ENCODE data around the gene ACTN4. TPM values are rescaled to one million over a fixed set of nuclear protein-coding genes. Genes with fewer than 3 reads are reported as not detected.
"Not testable (repeated sequence)": the region's sequence is repeated elsewhere in the genome, so short reads cannot be mapped to it uniquely, and the experiment has no call there.

ACTN4 gene
- total RNA-seq, 1 donor, result 280 TPM

DNA sequence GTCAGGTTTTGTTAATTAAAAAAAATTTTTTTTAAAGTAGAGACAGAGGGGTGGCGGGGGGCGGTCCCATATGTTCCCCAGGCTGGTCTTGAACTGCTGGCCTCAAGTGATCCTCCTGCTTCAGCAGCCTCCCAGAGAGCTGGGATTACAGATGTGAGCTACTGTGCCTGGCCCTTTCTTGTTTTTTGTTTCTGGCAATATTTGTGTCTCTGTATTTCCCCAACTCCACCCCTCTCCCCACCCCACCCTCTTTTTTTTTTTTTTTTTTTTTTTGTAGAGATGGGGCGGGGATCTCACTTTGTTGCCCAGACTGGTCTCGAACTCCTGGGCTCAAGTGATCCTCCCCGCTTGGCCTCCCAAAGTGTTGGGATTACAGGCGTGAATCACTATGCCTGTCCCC lies 97.4 kb downstream of the ACTN4 start:
- H3K4me3 ChIP-seq (ENCODE audit: low read depth, low read length), result no peak overlapping the region
- DNase-seq (ENCODE audit: low read depth), result no peak
- TF ChIP-seq, protein P1, sequence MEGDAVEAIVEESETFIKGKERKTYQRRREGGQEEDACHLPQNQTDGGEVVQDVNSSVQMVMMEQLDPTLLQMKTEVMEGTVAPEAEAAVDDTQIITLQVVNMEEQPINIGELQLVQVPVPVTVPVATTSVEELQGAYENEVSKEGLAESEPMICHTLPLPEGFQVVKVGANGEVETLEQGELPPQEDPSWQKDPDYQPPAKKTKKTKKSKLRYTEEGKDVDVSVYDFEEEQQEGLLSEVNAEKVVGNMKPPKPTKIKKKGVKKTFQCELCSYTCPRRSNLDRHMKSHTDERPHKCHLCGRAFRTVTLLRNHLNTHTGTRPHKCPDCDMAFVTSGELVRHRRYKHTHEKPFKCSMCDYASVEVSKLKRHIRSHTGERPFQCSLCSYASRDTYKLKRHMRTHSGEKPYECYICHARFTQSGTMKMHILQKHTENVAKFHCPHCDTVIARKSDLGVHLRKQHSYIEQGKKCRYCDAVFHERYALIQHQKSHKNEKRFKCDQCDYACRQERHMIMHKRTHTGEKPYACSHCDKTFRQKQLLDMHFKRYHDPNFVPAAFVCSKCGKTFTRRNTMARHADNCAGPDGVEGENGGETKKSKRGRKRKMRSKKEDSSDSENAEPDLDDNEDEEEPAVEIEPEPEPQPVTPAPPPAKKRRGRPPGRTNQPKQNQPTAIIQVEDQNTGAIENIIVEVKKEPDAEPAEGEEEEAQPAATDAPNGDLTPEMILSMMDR (IDR thresholded peaks at IDR 0.05; ENCODE audit: insufficient read depth, low read length), result no peak

DNA sequence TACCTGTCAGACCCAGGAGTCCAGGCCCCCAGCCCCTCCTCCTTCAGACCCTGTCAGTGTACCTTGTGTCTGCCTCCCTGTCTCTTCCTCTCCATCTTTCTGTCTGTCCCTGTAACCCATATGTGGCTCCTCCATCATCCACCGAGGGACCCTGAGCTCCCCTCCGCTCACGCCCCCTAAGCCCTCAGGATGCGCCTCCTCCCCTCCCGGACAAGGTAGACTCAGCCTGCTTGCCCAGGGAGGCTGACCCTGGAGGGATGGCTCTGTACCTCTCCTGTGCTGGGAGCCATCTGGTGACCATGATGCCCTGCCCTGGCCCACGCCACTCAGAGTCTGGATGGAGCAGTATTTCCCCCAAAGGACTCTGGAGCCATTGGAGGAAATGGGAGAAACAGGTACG lies 97.9 kb downstream of the ACTN4 start:
- TF ChIP-seq, protein P1 (IDR thresholded peaks at IDR 0.05; ENCODE audit: insufficient read depth, low read length), result no peak
- no peak overlapping the region for H3K4me3 ChIP-seq (ENCODE audit: low read depth, low read length)
- DNase-seq (ENCODE audit: low read depth), result no peak

DNA sequence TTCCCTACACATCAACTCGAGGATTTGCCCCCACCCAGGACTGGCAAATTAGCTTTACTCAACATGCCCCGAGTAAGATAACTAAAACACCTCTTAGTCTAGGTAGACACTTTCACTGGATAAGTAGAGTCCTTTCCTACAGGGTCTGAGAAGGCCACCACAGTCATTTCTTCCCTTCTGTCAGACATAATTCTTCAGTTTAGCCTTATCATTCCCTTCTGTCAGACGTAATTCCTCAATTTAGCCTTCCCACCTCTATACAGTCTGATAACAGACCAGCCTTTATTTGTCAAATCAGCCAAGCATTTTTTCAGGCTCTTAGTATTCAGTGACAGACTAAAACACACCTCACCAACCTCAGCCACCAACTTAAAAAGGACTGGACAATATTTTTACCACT lies 106.3 kb downstream of the ACTN4 start:
- not testable (repeated sequence) for DNase-seq (ENCODE audit: low read depth); H3K4me3 ChIP-seq (ENCODE audit: low read depth, low read length)

DNA sequence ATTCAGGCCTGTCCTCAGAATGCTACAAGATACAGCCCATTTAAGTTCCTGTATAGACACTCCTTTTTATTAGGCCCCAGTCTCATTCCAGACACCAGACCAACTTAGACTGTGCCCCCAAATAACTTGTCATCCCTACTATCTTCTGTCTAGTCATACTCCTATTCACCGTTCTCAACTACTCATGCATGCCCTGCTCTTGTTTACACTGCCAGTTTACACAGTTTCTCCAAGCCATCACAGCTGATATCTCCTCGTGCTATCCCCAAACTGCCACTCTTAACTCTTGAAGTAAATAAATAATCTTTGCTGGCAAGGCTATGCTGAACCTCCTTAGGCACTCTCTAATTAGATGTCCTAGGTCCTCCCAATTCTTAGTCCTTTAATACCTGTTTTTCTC lies 106.7 kb downstream of the ACTN4 start:
- not testable (repeated sequence) for H3K4me3 ChIP-seq (ENCODE audit: low read depth, low read length); DNase-seq (ENCODE audit: low read depth)

DNA sequence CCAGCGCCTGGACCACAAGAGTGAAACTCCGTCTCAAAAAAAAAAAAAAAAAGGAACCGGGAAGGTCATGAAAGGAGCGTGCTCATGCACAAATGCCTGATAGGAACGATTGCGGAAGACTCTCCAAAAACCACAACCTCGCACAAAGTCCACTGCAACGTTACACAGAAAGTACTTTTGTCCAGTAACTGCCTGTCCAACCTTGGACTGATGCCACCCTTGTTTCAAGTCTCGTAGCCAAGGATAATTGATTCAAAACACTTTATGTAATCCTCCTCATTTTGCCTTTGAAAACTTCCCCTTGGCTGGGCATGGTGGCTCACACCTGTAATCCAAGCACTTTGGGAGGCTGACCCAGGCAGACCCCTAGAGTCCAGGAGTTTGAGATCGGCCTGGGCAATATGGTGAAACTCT lies 112.1 kb downstream of the ACTN4 start:
- no peak overlapping the region for H3K4me3 ChIP-seq (ENCODE audit: low read depth, low read length)
- DNase-seq (ENCODE audit: low read depth), result no peak
- TF ChIP-seq, protein P1 (IDR thresholded peaks at IDR 0.05; ENCODE audit: insufficient read depth, low read length), result no peak

DNA sequence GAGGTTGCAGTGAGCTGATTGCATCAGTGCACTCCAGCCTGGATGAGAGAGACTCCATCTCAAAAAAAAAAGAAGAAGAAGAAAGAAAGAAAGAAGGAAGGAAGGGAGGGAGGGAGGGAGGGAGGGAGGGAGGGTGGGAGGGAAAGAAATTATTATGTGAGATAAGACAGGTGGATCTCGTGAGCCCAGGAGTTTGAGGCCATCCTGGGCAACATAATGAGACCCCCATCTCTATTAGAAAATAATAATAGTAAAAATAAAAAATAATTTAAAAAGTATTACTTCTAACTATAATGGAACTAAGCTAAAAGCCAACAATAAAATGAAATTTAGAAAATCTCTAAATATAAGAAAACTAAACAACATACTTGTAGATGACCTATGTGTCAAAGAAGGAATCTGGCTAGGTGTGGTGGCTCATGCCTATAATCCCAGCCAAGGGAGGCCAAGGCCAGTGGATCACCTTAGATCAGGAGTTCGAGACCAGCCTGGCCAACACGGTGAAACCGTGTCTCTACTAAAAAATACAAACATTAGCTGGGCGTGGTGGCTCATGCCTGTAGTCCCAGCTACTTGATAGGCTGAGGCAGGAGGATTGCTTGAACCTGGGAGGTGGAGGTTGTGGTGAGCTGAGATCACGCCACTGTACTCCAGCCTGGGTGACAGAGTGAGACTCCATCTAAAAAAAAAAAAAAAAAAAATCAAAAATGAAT lies 113.5 kb downstream of the ACTN4 start:
- not testable (repeated sequence) for DNase-seq (ENCODE audit: low read depth); H3K4me3 ChIP-seq (ENCODE audit: low read depth, low read length)

DNA sequence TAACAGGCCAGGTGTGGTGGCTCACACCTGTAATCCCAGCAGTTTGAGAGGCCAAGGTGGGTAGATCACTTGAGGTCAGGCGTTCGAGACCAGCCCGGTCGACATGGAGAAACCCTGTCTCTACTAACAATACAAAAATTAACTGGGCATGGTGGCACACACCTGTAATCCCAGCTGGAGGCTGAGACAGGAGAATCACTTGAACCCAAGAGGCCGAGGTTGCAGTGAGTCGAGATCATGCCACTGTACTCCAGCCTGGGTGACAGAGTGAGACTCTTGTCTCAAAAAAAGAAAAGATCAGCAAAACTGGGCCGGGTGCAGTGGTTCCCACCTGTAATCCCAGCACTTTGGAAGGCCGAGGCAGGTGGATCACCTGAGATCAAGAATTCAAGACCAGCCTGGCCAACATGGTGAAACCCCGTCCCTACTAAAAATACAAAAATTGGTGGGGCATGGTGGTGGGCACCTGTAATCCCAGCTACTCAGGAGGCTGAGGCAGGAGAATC lies 114.5 kb downstream of the ACTN4 start:
- DNase-seq (ENCODE audit: low read depth); H3K4me3 ChIP-seq (ENCODE audit: low read depth, low read length): not testable (repeated sequence)

DNA sequence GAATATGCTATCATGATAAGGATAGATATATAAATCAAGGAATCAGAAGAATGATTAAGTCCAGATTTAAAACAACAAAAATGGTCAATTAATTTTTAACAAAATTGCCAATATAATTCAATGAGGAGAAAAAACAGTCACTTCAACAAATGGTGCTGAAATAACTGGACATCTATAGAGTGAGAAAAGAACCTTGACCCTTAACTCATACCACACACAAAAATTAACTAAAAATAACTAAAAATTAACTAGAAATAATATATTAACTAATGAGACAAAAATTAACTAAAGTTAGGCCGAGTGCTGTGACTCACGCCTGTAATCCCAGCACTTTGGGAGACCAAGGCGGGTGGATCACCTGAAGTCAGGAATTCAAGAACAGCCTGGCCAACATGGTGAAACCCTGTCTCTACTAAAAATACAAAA lies 116.4 kb downstream of the ACTN4 start:
- TF ChIP-seq, protein P1 (IDR thresholded peaks at IDR 0.05; ENCODE audit: insufficient read depth, low read length), result no peak
- no peak for DNase-seq (ENCODE audit: low read depth)
- no peak overlapping the region for H3K4me3 ChIP-seq (ENCODE audit: low read depth, low read length)

DNA sequence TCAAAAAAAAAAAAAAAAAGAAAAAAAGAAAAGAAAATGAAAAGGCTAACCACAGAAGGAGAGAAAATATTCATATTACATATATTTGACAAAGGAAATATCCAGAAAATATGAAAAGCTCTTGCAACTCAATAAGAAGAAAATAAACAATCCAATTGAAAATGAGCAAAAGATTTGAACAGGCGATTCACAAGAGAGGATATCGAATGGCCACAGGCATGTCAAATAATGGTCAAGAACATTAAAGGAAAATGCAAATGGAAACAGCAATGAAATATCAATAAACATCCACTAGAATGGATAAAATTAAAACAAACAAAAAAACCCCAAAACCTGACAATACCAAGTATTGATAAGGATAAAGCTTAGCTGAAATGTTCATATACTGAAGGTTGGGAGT lies 117.8 kb downstream of the ACTN4 start:
- TF ChIP-seq, protein P1 (IDR thresholded peaks at IDR 0.05; ENCODE audit: insufficient read depth, low read length), result no peak
- no peak overlapping the region for H3K4me3 ChIP-seq (ENCODE audit: low read depth, low read length)
- no peak for DNase-seq (ENCODE audit: low read depth)

All from fibroblast of the aortic adventitia (primary cell).